CD4-positive, CD25-positive, alpha-beta regulatory T cell (primary cell): ENCODE measurements around the gene NFKBIZ. TPM values are rescaled to one million over a fixed set of nuclear protein-coding genes. Genes with fewer than 3 reads are reported as not detected.
A peak's percentile ranks its signal among the peaks of the same experiment; 100 is the strongest.

ENCODE experiments used
- ATAC-seq, 2 donors: fragments of 150-1000 bp; cut with Tn5 transposase; one replicate each; pipeline ENCODE4 v1.10.0; 2021; ENCODE audit warnings: low read depth in 2 of 2, moderate number of reproducible peaks in 2 of 2, moderate library complexity in 1 of 2
- DNase-seq, 3 donors: peaks; one replicate each; pipeline versions ENCODE4 v3.0.0 to v3.0.0-alpha.2; 2012 to 2022; ENCODE audit warnings: mixed read lengths in 1 of 3
- H3K27ac ChIP-seq: one replicate; pipeline ENCODE4 v1.7.0; 2013; ENCODE audit warnings: mild to moderate bottlenecking, low read length; ENCODE audit not compliant: insufficient read depth, poor library complexity, severe bottlenecking
- H3K27me3 ChIP-seq: one replicate; pipeline ENCODE4 v1.7.0; 2013; ENCODE audit warnings: low read length; ENCODE audit not compliant: control insufficient read depth, insufficient read depth
- H3K36me3 ChIP-seq: one replicate; pipeline ENCODE4 v1.7.0; 2013; ENCODE audit warnings: mild to moderate bottlenecking, low read length, moderate library complexity; ENCODE audit not compliant: control insufficient read depth, insufficient read depth
- H3K4me1 ChIP-seq: 2 replicates; pipeline ENCODE4 v1.7.0; 2013; ENCODE audit warnings: mild to moderate bottlenecking, low read length; ENCODE audit not compliant: insufficient read depth, control insufficient read depth, poor library complexity, severe bottlenecking
- H3K4me3 ChIP-seq: one replicate; pipeline ENCODE4 v1.7.0; 2013; ENCODE audit warnings: low read depth, mild to moderate bottlenecking, low read length, moderate library complexity
- H3K9me3 ChIP-seq, 2 experiments: 1 replicate in 1 of 2; 2 replicates in 1 of 2; pipeline ENCODE4 v1.7.0; 2013; ENCODE audit warnings: low read length in 2 of 2, mild to moderate bottlenecking in 1 of 2, moderate library complexity in 1 of 2; ENCODE audit not compliant: control insufficient read depth in 2 of 2
- H3K27ac Mint-ChIP-seq, 3 donors: one replicate each; pipeline ENCODE4 v1.8.0; 2020 to 2022; ENCODE audit warnings: mild to moderate bottlenecking in 3 of 3, mixed read lengths in 3 of 3, moderate library complexity in 2 of 3
- H3K27me3 Mint-ChIP-seq: one replicate; pipeline ENCODE4 v1.8.0; 2022; ENCODE audit warnings: mild to moderate bottlenecking, mixed read lengths
- H3K36me3 Mint-ChIP-seq: one replicate; pipeline ENCODE4 v1.8.0; 2020; ENCODE audit warnings: mixed read lengths
- H3K4me1 Mint-ChIP-seq, 4 donors: one replicate each; pipeline ENCODE4 v1.8.0; 2020 to 2022; ENCODE audit warnings: mixed read lengths in 4 of 4, mild to moderate bottlenecking in 1 of 4
- H3K4me3 Mint-ChIP-seq, 4 donors: one replicate each; pipeline ENCODE4 v1.8.0; 2020 to 2022; ENCODE audit warnings: mild to moderate bottlenecking in 4 of 4, mixed read lengths in 4 of 4, moderate library complexity in 3 of 4
- H3K9me3 Mint-ChIP-seq, 7 donors: one replicate each; pipeline ENCODE4 v1.8.0; 2020 to 2022; ENCODE audit warnings: mixed read lengths in 7 of 7, mild to moderate bottlenecking in 3 of 7, moderate library complexity in 2 of 7
- polyA plus RNA-seq, 4 donors: library from polyadenylated mRNA; unstranded; fragments of 300-500 nt; fragmentation: Illumina TruSeq; gene quantifications; one replicate each; pipeline ENCODE4 v1.2.3, GENCODE V29; 2021
- total RNA-seq: library from RNA; stranded (reverse); gene quantifications from one replicate; pipeline ENCODE4 v1.2.3, GENCODE V29; 2022

The NFKBIZ gene
- total and polyA plus RNA-seq, 5 donors from 2014 or later: 15.2 to 637 (median 25.8) TPM

- Histone ChIP-seq H3K4me1 (peaks cover 37% of the 10 kb centered on the region), H3K27ac (peak overlapping the region; percentile 94), H3K36me3 (peaks cover 4% of the 10 kb centered on the region), H3K9me3 (no peaks in the 10 kb centered on the region), H3K27me3 (no peaks in the 10 kb centered on the region), H3K4me3 (peak overlapping the region; percentile 92)
- Mint-ChIP-seq H3K36me3 (peaks cover 7% of the 10 kb centered on the region), H3K4me3 (peak overlapping the region; percentile 89 to 98 (median 96)), H3K9me3 (no peaks in the 10 kb centered on the region), H3K4me1 (peaks cover 38 to 68% (median 49%) of the 10 kb centered on the region in 4 donors), H3K27ac (peak overlapping the region; percentile 89 to 99 (median 98)), H3K27me3 (no peaks in the 10 kb centered on the region)
- ATAC-seq (no peak), DNase-seq (no peak)
These were observed 21.0 kb upstream of the NFKBIZ start for GRCh38 chr3:101828276-101828675.

DNA sequence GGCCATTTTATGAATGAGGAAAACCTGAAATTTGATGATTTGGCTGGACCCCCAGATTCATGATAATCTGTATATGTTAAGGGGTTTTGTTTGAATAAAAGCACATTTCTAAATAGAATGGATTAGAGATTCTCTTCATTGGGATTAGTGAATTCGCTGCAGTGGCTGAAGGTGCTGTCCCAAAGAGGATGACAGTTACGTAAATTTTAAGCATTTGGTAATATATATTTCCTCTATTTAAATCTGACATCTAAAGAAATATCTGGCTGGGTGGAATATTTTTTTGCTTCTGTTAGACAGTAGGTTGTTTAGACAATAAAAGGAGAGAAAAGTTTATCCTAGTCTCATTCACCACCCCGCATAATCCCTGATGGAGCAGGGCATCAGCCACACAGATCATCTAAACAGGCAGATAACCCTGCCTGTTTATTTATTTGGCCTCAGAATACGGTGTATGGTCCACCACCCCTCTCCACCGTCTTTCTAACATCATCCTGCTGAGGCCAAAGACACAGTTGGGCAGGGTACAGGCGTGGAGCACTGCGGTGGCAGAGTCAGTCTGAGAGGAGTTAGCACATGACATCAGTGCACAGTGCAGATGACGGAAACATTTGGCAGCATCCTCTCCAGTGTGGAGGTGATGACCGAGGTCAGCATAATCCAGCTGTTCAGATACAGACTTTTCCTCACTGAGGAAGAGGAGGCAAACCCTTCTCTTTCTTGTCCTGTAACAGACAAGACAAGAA, 20.4 kb upstream of the NFKBIZ start:
- Histone ChIP-seq H3K27me3 (no peaks in the 10 kb centered on the region), H3K27ac (peak overlapping the region; percentile 94), H3K4me3 (peak overlapping the region; percentile 92), H3K9me3 (no peaks in the 10 kb centered on the region), H3K36me3 (no peaks in the 10 kb centered on the region), H3K4me1 (peaks cover 37% of the 10 kb centered on the region)
- Mint-ChIP-seq H3K36me3 (peaks cover 7% of the 10 kb centered on the region), H3K4me3 (peak overlapping the region; percentile 89 to 98 (median 96)), H3K4me1 (peaks cover 42 to 74% (median 54%) of the 10 kb centered on the region in 4 donors), H3K27me3 (no peaks in the 10 kb centered on the region), H3K9me3 (no peaks in the 10 kb centered on the region), H3K27ac (peak overlapping the region; percentile 89 to 99 (median 98))
- DNase-seq: peak; percentile 21 to 53 (median 37)
- peak; percentile 47 to 51 for ATAC-seq

GRCh38 chr3:101829437-101829830, 19.9 kb upstream of the NFKBIZ start:
- H3K36me3 Mint-ChIP-seq: peaks cover 7% of the 10 kb centered on the region
- peak overlapping the region; percentile 89 to 98 (median 96) for H3K4me3 Mint-ChIP-seq
- peak overlapping the region; percentile 89 to 99 (median 98) for H3K27ac Mint-ChIP-seq
- H3K9me3 Mint-ChIP-seq: no peaks in the 10 kb centered on the region
- peak overlapping the region; percentile 94 for H3K27ac ChIP-seq
- H3K27me3 ChIP-seq: no peaks in the 10 kb centered on the region
- H3K4me1 Mint-ChIP-seq: peaks cover 42 to 76% (median 56%) of the 10 kb centered on the region in 4 donors
- H3K9me3 ChIP-seq: no peaks in the 10 kb centered on the region
- no peaks in the 10 kb centered on the region for H3K27me3 Mint-ChIP-seq
- DNase-seq (no peak), ATAC-seq (no peak)
- H3K4me3 ChIP-seq: peak overlapping the region; percentile 92
- H3K36me3 ChIP-seq: no peaks in the 10 kb centered on the region
- H3K4me1 ChIP-seq: peaks cover 37% of the 10 kb centered on the region

DNA sequence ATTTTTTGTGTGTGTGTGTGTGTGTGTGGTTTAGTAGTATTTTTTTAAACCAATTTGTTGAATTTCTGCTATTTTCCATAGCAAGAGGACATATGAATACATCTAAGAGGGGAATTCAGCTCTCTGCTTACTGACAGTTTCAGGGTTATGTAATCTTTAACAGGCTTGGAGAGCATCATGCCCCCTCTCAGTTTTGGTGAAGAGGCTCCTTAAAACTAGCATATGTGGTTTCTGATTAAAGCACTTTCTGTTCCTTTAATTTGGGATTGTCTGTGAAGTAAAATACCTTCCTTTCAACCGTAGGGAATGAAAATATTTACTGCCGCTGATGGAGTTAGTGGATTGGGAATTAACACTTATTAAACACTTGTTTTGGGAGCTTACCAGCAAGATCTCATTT, 19.4 kb upstream of the NFKBIZ start:
- peak overlapping the region; percentile 94 for H3K27ac ChIP-seq
- no peak for ATAC-seq
- H3K9me3 ChIP-seq: no peaks in the 10 kb centered on the region
- Mint-ChIP-seq H3K9me3 (no peaks in the 10 kb centered on the region), H3K27ac (peak overlapping the region; percentile 89 to 99 (median 98)), H3K4me3 (peak overlapping the region in 1 of 4 donors; percentile 98), H3K4me1 (peaks cover 42 to 78% (median 56%) of the 10 kb centered on the region in 4 donors), H3K36me3 (peaks cover 3% of the 10 kb centered on the region), H3K27me3 (no peaks in the 10 kb centered on the region)
- peak overlapping the region; percentile 58 for H3K4me3 ChIP-seq
- no peaks in the 10 kb centered on the region for H3K36me3 ChIP-seq
- H3K27me3 ChIP-seq: no peaks in the 10 kb centered on the region
- peaks cover 37% of the 10 kb centered on the region for H3K4me1 ChIP-seq
- DNase-seq: no peak

- H3K4me1 ChIP-seq: peaks cover 15% of the 10 kb centered on the region
- Mint-ChIP-seq H3K27ac (peak overlapping the region; percentile 60 to 82 (median 68)), H3K36me3 (peaks cover 5% of the 10 kb centered on the region), H3K4me1 (peaks cover 25 to 68% (median 48%) of the 10 kb centered on the region in 4 donors), H3K9me3 (no peaks in the 10 kb centered on the region), H3K4me3 (peak overlapping the region in 2 of 4 donors; percentile 5 to 18), H3K27me3 (no peaks in the 10 kb centered on the region)
- DNase-seq (peak in 1 of 3 donors; percentile 35), ATAC-seq (no peak)
- H3K27me3 ChIP-seq: no peaks in the 10 kb centered on the region
- H3K36me3 ChIP-seq: no peaks in the 10 kb centered on the region
- no peaks in the 10 kb centered on the region for H3K9me3 ChIP-seq
- no peak overlapping the region for H3K4me3 ChIP-seq
- no peak overlapping the region for H3K27ac ChIP-seq
These were observed 15.8 kb upstream of the NFKBIZ start for GRCh38 chr3:101833446-101833974.

DNA sequence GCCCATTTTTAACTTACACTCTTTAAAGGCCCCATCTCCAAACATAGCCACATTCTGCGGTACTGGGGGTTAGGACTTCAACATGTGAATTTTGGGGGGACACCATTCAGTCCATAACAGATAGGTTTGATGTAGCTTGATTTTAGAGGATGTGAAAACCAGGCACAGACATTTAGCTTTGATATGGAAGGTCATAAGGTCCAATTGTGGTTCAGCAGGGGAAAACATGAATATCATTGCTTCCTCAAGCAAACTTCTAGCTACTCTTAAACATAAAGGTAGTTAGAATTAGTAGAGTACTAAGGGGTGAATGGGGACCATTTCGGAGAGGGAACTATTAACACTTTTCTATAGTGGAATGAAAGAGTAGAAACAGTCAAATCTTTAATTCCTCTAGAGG, 13.6 kb upstream of the NFKBIZ start:
- no peaks in the 10 kb centered on the region for H3K9me3 Mint-ChIP-seq
- H3K27me3 Mint-ChIP-seq: no peaks in the 10 kb centered on the region
- Histone ChIP-seq H3K9me3 (no peaks in the 10 kb centered on the region), H3K36me3 (no peaks in the 10 kb centered on the region), H3K27me3 (no peaks in the 10 kb centered on the region), H3K4me1 (no peaks in the 10 kb centered on the region), H3K4me3 (no peak overlapping the region), H3K27ac (no peak overlapping the region)
- H3K4me1 Mint-ChIP-seq: peaks cover 14 to 47% (median 31%) of the 10 kb centered on the region in 4 donors
- H3K27ac Mint-ChIP-seq: no peak overlapping the region
- H3K36me3 Mint-ChIP-seq: peaks cover 9% of the 10 kb centered on the region
- no peak for ATAC-seq
- no peak for DNase-seq
- H3K4me3 Mint-ChIP-seq: no peak overlapping the region

DNA sequence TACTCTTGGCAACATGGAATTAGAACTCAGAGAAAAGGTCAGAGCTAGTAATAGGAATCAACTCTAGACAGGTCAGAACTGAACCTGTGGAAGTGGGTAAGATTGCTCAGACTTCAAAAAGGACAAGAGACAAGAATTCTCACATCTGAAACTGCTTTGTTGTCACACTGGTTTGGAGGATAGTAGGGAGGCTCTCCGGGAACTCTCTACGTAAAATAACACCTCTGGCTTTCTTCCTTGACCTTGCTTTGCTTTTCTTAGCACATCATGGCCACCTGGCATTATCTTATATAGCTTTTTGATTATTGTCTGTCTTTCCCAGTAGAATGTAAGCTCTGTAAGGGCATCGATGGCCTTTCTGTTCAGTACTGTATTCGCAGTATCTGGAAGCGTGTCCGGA, 13.2 kb upstream of the NFKBIZ start:
- Mint-ChIP-seq H3K4me3 (no peak overlapping the region), H3K9me3 (no peaks in the 10 kb centered on the region), H3K4me1 (peaks cover 14 to 47% (median 31%) of the 10 kb centered on the region in 4 donors), H3K27ac (no peak overlapping the region), H3K27me3 (no peaks in the 10 kb centered on the region), H3K36me3 (peaks cover 9% of the 10 kb centered on the region)
- H3K27ac ChIP-seq: no peak overlapping the region
- H3K4me3 ChIP-seq: no peak overlapping the region
- H3K27me3 ChIP-seq: no peaks in the 10 kb centered on the region
- H3K4me1 ChIP-seq: no peaks in the 10 kb centered on the region
- ATAC-seq: no peak
- DNase-seq: no peak
- H3K36me3 ChIP-seq: no peaks in the 10 kb centered on the region
- H3K9me3 ChIP-seq: no peaks in the 10 kb centered on the region
